GM19025 (cell line): ENCODE measurements around the gene PDIA4.

ENCODE experiments used
- ATAC-seq: cut with Tn5 transposase; IDR thresholded peaks from one replicate; pipeline ENCODE4 v1.9.1; 2021; ENCODE audit warnings: mild to moderate bottlenecking, low read depth, moderate library complexity; ENCODE audit not compliant: unreplicated experiment

PDIA4 gene

DNA sequence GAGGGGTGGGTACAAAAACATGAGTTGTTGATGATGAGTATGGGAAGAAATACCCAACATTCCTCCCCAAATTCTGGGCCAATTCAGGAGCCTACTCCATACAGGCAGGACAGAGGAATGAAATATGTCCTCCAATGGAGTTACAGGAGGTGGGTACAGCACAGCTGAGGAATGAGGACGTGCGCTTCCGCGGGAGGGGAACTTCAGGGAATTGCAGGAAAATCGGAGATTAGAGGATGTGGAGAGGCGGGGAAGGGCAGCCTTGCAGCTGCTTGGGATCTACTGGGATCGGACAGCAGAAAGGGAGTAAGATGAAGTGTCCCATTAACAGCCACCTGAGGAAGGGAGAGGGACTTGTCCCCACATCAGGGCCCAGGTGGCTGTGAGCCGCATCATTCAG, 50.2 kb downstream of the PDIA4 start:
- no peak for ATAC-seq

DNA sequence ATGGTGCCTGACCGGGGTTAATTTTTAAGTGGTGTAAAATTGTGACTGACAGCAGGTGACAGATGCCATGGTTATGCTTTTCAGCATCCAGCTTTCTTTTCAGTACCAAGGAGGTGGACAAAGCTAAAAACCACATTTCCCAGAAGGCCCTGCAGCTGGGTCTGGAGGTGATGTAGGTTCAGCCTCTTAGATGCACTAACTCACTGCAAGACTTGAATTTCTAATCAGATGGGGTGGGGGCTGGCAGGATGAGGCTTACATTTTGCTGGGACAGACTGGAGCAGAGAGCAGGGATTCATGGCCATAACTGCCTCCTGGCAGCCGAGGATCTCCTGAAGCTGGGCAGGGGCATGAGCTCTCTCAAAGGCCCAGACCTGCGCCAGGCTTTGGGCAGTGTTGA, 52.4 kb downstream of the PDIA4 start:
- no peak for ATAC-seq

DNA sequence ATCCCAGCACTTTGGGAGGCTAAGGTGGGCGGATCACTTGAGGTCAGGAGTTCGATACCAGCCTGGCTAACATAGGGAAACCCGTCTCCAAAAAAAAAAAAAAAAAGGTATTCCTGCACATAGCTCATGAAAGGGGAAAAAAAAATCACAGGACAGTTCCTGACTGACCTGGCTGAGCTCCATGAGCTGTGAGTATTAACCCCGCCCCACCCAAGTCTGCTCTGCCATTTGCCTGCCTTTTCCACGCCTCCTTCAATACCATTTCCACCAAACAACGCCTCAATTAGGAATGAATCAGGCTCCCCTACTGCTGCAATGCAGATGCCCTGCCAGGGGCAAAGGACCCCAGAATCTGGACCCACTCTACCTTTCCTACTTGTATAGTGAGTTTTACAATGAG, 55.0 kb downstream of the PDIA4 start:
- no peak for ATAC-seq

DNA sequence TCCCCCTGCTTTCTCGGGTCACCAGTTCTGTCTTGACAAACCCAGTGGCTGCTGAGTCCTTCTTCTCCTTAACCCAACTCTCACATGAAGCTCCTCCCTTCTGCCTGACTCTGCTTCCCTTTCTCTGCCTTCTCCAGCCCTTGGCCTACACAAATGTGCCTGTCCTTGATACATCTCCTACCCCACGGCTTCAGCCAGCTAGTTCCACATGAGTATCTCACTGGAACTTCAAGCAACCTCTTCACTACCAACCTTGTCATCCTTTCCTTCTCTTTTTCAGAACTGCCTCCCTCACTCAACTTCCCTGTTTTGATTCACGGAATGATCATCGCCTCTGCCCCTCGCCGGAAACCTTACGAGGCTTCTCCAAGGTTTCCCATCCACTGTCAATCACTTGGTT, 55.9 kb downstream of the PDIA4 start:
- ATAC-seq = no peak

DNA sequence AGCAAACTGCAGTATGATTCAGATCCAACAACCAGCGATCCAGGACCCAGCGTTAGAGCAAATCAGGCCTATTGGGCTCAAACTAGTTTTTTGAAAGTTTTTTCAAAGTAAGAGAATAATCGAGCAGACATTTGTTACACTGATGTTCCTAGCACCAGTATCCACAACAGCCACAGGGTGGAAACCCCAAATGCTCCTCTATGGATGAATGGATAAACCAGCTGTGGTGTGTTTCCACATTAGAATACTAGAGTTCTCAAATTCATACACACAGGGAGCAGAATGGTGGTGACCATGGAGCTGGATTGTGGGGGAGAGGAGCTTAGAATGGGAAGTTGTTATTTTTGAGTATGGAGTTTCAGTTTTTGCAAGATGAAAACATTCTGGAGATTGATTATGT, 60.7 kb downstream of the PDIA4 start:
- ATAC-seq = no peak

DNA sequence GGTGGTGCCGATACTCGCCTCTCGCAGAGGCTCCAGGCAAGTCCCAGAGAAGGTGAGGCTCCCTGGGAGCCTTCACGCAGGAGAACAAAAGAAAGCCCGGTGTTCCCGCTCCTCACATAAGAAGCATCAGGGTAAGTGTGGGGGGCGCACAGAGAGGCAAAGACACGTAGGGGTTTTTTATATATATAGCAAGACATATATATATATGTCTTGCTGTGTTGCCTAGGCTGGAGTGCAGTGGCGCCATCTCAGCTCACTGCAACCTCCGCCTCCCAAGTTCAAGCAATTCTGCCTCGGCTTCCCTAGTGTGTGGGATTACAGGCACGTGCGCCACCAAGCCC, 61.3 kb downstream of the PDIA4 start:
- no peak for ATAC-seq

DNA sequence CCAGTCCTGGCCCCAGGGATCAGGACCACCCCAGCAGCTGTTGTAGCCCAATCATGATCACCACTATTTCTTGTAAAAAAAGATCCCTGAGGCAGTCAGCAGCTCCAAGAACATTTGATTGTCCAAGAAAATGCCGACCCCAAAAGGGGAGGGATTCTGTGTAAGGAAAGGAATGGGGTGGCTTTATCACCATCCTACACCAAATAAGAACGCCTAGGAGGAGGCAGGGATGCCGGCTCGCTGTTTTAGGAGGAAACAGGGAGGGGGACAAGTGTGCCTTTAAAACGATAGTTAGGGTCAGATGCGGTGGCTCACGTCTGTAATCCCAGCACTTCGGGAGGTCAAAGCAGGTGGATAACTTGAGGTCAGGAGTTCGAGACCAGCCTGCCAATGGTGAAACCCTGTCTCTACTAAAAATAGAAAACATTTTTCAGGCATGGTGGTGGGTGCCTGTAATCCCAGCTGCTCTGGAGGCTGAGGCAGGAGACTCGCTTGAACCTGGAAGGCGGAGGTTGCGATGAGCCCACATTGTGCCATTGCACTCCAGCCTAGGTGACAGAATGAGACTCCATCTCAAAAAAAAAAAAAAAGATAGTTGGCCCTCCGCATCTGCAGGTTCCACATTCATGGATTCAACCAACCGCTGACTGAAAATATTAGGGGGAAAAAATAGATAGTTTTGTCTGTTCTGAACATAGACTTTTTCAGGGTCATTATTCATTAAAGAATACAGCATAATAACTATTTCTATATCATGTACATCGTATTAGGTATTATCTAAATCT, 63.6 kb downstream of the PDIA4 start:
- no peak for ATAC-seq

DNA sequence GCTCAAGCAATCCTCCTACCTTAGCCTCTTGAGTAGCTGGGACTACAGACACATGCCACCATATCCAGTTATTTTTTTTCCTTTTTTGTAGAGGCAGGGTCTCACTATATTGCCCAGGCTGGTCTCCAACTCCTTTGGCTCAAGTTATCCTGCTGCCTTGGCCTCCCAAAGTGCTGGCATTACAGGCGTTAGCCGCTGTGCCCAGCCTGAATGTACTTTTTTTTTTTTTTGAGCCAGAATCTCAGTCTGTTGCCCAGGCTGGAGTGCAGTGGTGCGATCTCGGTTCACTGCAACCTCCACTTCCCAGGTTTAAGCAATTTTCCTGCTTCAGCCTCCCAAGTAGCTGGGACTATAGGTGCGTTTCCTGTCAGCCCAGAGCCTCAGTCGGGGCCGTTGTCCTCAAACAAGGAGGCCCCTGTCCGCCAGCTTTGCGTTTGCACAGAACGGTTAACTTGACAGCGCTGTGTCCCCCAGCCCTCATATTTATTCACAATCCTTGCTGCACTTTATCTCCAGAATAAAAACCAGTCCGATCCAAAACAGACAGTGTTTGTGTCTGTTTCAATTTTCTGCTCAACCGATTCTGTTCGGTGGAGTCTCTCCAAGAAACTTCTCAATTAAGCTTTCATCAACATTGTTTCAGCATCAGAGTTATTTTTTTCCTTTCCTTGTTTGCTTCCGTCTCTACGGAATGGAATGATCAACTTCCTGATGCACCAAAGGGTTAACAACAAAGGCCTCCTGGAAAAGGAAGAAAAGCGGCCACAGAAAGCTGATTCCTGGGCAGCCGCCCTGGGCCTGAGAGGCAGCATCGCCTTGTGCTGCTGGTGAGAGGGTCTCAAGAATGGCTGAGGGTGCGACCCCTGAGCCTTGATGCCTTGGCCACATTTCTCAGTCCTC, 64.5 kb downstream of the PDIA4 start:
- ATAC-seq = no peak

DNA sequence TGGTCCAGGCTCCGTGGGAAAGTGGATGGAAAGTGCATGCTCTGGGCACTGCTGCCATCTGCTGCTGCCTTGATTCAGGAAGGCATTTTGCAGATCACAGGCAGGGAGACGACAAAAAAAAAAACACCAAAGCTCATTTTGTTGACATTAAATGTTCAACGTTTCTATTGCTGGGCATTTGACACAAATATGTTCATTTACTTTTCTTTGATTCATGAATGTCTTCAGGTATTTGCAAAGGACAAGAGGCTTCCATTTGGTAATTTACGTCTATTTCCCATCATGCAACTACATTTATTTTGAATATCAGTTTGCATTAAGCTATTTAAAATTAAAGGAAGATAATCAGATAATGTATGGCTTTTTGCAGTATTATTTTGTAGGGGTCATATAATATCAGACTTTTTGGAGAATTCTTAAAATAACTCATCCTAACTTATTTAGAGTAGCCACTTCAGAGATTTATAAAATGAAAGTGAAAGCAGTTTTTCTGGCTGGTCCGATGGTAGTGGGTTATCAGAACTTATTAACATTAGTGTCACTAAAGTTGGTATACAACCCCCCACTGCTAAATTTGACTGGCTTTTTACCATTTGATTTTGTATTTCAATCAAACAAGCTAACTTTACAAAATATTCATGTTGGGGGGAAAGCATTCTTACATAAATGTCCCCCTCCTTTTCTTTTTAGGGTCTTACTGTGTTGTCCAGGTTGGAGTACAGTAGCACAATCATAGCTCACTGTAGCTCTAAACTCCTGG, 65.3 kb downstream of the PDIA4 start:
- ATAC-seq = peak; percentile 50

DNA sequence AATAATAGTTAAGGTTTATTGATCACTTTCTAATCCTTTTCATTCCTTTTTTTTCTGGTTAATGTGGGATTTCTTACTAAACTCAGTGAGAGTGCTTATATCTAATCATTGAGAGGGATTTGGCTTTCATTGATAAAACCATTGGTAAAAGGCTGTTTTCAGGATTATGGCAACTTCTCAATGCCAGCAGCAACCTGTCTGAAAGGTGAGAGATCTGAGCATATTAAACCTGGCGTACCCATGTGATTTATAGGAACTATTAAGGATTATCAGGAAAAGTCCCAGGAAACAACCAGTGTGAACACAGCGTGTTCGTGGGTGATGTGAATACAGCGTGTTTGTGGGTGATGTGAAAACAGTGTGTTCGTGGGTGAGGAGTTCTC, 65.9 kb downstream of the PDIA4 start:
- peak; percentile 5 for ATAC-seq

DNA sequence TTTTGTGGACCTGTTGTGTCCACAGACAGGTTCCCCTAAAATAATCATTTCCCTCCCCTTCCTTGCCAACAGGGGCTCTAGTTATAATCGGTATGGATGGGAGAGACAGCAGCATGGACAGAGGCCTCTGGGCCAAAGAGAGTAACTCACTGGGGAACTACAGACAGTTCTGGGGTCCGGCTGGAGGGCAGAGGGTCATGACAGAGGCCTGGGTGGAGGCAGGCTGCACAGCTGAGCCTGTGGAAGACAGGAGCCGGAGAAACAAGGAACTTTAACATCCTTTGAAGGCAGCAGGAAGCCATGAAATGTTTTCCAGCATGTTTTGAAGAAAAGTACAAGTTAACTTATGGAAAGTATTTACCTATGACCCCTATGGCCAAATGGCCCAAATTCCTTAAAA, 68.6 kb downstream of the PDIA4 start:
- no peak for ATAC-seq

DNA sequence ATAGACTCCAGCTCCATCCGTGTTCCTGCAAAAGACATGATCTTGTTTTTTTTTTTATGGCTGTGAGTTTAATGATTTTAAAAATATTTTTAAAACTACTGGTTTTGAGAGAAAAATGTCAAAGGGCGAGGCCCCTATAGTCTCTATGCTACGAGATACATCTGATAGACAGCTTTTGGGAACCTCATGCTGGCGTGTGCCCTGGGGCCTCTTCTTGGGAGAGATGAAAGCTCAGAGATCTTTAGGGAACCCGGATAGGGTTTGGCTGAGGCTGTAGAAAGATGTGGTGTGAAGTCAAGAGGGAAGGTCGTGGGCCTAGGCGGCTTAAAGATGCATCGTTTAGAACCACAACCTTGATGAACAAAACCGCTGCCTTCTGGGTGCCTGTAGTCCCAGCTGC, 70.2 kb downstream of the PDIA4 start:
- ATAC-seq = no peak

DNA sequence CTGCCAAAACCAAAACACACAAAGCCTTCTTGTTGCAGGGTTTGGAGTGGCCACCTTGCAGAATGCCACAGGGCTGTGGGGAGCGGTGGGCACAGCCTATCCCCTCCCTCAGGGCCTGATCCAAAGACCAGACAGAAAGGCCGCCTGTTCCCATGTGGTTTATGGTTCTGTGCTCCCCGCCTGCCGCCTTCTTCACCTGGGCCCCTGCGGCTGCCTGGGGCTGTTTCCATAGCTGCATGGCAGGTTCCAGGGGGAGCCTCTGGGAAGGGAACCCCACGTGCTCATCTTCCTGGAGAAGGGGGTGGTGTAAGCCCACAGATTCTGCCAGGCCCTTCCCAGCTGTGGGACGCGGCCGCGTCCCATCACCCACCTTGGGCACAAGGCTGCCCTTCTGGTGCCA, 73.5 kb downstream of the PDIA4 start:
- no peak for ATAC-seq

DNA sequence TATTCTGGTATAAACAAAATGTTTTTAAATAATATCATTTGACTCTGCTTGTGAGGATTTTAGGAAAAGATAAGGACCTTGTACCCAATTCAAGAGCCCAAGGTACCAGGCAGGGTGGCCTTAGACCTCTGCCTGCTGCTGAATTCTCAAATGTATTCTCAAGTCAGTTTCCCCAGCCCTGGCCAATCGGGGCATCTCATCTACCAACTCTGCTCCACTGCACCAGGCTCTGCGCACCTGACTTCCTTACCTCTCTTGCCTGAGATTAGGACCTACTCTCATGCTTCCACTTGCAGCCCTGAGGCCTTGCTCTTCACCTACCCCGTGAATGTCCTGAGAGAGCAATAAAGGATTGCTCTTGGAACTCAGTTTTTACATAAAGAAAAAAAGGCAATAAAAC, 74.6 kb downstream of the PDIA4 start:
- no peak for ATAC-seq
